ENCODE data around the gene MPP3. TPM values are rescaled to one million over a fixed set of nuclear protein-coding genes. Genes with fewer than 3 reads are reported as not detected.
A peak's percentile ranks its signal among the peaks of the same experiment; 100 is the strongest.

The MPP3 gene
- total RNA-seq, 1 donor, result 9.1 TPM

DNA sequence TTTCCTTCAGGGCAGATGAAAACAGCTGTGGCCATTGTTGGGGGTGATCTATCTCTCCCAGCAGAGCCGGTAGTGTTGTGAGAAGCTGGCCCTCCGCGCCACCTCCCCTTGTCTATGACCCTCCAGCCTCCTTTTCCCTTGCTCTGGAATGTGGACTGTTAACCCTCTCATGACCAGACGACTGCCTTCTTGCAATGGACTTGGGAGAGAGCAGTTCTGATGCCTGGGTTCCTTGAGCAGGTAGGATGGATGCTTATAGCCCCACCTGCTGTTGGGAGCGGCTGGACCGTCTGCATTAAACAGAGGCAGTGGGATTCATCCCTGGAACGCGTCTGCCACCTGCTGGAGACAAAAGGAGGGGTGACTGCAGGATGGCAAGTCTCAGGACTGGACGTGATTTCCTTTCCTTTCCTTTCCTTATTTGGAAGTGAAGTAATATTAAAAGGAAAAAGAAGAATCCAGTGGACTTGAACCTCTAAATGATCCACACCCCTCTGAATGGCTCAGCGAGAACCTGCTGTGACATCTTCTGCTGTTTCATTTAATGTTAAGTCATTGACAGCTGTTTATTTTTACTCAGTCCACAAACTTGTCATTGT is 72.6 kb downstream of the MPP3 start:
- peak; percentile 93 for DNase-seq (ENCODE audit: low read depth)

DNA sequence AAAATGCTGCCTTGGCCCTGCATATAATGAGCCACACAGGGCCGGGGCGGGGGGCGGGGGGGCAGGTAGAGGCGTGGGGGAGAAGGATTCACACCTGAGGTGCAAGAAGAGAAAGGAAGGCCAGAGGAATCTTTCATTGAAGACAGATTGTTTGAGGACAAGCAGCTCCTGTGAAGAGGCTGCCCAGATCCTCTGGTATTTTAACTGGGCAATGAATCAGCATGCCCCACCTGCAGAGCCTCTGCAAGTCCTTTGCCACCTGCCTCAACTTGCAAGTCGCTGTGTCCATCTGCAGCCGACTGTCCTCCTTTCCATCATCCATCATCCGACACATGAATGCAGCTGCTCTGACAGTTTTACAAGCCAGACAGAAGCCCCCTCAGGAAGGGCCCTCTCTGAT is 73.1 kb downstream of the MPP3 start:
- DNase-seq (ENCODE audit: low read depth), result no peak
- no peak overlapping the region for H3K4me3 ChIP-seq (ENCODE audit: low read depth, low read length)
- TF ChIP-seq, protein P1, sequence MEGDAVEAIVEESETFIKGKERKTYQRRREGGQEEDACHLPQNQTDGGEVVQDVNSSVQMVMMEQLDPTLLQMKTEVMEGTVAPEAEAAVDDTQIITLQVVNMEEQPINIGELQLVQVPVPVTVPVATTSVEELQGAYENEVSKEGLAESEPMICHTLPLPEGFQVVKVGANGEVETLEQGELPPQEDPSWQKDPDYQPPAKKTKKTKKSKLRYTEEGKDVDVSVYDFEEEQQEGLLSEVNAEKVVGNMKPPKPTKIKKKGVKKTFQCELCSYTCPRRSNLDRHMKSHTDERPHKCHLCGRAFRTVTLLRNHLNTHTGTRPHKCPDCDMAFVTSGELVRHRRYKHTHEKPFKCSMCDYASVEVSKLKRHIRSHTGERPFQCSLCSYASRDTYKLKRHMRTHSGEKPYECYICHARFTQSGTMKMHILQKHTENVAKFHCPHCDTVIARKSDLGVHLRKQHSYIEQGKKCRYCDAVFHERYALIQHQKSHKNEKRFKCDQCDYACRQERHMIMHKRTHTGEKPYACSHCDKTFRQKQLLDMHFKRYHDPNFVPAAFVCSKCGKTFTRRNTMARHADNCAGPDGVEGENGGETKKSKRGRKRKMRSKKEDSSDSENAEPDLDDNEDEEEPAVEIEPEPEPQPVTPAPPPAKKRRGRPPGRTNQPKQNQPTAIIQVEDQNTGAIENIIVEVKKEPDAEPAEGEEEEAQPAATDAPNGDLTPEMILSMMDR (IDR thresholded peaks at IDR 0.05; ENCODE audit: insufficient read depth, low read depth, low read length), result no peak

More for the DNA sequence above, 72.6 kb downstream of the MPP3 start:
- TF ChIP-seq, protein P1 (IDR thresholded peaks at IDR 0.05; ENCODE audit: insufficient read depth, low read depth, low read length), result peak; percentile 100
- H3K4me3 ChIP-seq (ENCODE audit: low read depth, low read length), result no peak overlapping the region

DNA sequence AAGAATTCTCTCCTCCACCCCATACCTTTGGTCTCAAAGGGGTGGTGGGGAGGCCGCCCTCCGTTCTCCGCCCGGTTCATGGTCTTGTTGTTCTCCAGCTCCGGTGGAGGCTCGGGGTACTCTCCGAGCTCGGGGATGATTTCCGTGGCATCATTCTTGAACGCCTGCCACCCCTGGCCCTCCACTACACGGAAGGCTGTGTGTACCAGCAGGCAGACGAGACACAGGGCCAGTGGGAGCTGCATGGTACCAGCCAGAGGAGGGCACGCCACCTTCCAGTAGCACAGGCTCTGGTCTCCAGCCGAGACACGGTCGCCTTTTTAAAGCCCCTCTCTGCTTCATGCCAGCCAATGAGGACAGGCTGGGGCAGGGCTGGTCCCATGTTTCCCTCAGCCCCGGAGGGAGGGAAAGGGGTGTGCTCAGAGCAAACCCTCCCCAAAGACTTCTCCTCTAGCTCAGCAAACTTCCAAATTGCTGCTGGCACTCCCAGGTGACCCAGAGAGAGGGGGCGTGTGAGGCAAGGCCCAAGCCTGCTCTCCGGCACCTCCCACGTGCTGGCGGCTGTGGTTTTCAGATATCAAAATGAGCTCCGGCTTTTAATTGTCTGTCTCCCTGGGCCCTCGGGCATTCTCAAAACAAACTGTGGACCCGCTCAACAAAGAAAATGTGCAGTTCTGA is 74.3 kb downstream of the MPP3 start, which contains the start of gene SOST:
Gene SOST, minus strand, starts transcription at position 295 of the 678 bp plus-strand sequence. Its CDS starts 50 bp downstream, at position 245.
- TF ChIP-seq, protein P1 (IDR thresholded peaks at IDR 0.05; ENCODE audit: insufficient read depth, low read depth, low read length), result no peak

DNA sequence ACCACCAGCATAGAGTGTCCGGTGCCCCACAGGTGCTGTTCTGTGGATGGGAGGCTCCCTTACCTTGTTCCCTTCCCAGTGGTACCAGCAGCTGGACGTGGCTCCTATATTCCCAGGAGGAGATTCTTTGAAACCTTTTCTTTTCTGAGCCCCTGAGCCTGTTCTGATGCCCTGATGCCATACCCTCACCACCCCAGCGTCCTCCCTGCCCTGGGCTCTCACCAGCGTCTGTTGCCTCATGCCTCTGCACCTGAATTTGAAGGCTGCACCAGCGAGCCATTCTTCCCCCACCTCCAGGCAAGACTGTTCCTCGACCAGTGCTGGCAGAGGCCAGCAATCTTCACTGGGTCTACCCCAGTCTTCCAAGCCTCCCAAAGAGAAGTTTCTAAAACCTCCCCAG is 74.9 kb downstream of the MPP3 start:
- TF ChIP-seq, protein P1 (IDR thresholded peaks at IDR 0.05; ENCODE audit: insufficient read depth, low read depth, low read length), result no peak
- no peak for DNase-seq (ENCODE audit: low read depth)
- no peak overlapping the region for H3K4me3 ChIP-seq (ENCODE audit: low read depth, low read length)

More for the DNA sequence above, 74.3 kb downstream of the MPP3 start, which contains the start of gene SOST:
- H3K4me3 ChIP-seq (ENCODE audit: low read depth, low read length), result no peak within 1 kb of the TSS
- no peak for DNase-seq (ENCODE audit: low read depth)

DNA sequence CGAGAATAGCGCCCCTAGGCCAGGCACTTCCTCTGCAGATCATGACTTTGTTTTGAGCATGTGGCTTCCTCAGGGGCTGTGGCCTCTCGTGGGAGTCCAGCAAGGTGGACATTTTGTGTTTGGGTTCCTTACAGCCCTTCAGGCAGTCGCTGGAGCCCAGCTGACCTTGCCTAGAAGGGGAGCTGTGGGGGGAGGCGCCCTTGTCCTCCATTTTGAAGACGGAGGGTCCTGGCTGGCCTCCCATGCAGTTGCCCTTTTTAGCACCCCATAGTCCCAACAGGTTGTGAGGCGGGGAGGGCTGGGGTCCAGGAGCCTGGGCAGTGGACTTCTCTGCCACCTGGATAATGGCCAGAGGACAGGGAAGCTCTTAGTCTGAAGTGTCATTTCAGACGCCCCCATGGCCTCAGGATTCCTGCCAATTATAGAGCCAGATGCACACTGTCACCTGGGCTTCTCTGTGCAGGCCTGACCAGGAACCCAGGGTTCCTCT is 75.7 kb downstream of the MPP3 start:
- H3K4me3 ChIP-seq (ENCODE audit: low read depth, low read length), result no peak overlapping the region
- TF ChIP-seq, protein P1 (IDR thresholded peaks at IDR 0.05; ENCODE audit: insufficient read depth, low read depth, low read length), result no peak
- DNase-seq (ENCODE audit: low read depth), result no peak

DNA sequence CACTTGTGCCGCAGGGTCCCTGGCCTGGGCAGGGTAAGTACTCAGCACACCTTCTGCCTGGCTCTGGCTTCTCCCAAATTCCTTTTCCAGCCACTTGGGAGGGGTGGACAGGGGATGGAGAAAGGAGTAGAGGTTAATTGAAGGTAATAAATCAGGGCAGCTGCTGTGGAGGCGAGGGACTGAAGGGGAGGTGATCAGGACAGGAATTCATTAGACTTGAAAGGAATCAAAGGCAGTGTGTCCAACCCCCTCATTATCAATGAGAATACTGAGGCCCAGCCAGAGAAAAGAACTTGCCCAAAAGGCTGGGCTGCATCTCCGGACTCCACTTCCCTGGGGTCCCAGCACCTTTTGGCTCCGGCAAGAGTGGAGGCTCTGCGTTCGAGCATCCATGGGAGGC is 76.7 kb downstream of the MPP3 start:
- H3K4me3 ChIP-seq (ENCODE audit: low read depth, low read length), result no peak overlapping the region
- TF ChIP-seq, protein P1 (IDR thresholded peaks at IDR 0.05; ENCODE audit: insufficient read depth, low read depth, low read length), result no peak
- DNase-seq (ENCODE audit: low read depth), result no peak
